Measurements from ENCODE around the gene CALCOCO1.
A peak's percentile ranks its signal among the peaks of the same experiment; 100 is the strongest.

The CALCOCO1 gene, protein sequence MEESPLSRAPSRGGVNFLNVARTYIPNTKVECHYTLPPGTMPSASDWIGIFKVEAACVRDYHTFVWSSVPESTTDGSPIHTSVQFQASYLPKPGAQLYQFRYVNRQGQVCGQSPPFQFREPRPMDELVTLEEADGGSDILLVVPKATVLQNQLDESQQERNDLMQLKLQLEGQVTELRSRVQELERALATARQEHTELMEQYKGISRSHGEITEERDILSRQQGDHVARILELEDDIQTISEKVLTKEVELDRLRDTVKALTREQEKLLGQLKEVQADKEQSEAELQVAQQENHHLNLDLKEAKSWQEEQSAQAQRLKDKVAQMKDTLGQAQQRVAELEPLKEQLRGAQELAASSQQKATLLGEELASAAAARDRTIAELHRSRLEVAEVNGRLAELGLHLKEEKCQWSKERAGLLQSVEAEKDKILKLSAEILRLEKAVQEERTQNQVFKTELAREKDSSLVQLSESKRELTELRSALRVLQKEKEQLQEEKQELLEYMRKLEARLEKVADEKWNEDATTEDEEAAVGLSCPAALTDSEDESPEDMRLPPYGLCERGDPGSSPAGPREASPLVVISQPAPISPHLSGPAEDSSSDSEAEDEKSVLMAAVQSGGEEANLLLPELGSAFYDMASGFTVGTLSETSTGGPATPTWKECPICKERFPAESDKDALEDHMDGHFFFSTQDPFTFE

DNA sequence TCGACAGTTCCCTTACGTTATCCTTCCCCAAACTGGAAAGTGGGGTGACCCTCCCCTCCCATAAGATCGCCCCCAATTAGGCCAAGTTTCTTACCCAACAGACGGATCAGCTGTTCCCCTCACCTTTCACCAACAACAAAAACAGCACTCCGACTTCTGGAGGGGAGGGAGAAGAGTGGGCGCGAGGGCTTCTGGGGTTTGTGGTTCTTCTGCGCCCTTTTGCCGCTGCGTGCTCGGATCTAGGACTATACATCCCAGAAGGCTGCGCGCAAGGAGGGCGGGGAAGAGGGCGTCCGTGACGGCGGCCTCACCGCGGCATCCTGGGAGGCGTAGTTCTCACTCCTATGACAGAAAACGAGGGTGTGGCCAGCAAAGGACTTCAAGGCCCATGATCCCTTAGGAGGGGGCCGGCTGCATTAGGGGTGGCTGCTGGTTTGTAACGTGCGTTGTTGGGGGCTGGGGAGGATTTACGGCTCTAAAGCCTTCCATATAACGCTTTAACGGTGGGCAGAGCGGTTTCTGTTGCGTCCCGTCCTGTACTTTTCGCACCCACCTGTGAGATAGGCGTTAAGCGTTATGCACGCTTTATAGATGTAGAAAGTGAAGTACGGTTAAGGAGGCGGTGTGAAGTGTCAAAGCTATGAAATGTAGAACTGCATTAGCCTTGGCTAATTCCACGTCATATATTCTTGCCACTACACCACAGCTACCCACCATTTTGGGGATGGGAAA is at the start of gene CALCOCO1:
Gene CALCOCO1 (minus strand): TSS at position 143 of the 732 bp plus-strand sequence. CDS start 2,210 bp downstream, outside the sequence.
- TF ChIP-seq, protein P1, sequence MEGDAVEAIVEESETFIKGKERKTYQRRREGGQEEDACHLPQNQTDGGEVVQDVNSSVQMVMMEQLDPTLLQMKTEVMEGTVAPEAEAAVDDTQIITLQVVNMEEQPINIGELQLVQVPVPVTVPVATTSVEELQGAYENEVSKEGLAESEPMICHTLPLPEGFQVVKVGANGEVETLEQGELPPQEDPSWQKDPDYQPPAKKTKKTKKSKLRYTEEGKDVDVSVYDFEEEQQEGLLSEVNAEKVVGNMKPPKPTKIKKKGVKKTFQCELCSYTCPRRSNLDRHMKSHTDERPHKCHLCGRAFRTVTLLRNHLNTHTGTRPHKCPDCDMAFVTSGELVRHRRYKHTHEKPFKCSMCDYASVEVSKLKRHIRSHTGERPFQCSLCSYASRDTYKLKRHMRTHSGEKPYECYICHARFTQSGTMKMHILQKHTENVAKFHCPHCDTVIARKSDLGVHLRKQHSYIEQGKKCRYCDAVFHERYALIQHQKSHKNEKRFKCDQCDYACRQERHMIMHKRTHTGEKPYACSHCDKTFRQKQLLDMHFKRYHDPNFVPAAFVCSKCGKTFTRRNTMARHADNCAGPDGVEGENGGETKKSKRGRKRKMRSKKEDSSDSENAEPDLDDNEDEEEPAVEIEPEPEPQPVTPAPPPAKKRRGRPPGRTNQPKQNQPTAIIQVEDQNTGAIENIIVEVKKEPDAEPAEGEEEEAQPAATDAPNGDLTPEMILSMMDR (IDR thresholded peaks at IDR 0.05; ENCODE audit: borderline replicate concordance, insufficient read depth, low read depth, low read length): no peak
- peak within 1 kb of the TSS; percentile 66 for H3K4me3 ChIP-seq (ENCODE audit: low read depth, low read length)

DNA sequence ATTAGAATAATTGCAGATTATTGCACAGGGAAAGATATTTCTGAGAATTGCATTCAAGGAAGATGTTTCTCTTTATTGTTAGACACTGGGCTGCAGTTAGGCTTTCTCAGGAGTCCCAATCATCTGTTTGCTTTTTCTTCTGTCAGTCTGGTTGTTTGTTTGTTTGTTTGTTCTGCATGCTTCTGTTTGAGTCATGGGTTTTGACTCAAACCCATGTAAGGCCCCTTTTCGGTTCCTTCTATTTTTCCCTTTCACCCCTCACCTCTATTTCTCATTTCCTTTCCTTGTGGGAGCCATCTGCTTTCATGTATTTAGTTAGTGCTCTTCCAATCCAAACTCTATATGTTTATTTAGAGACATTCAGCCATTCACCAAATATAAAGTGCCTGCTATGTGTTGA is 49.6 kb upstream of the CALCOCO1 start:
- no peak overlapping the region for H3K4me3 ChIP-seq (ENCODE audit: low read depth, low read length)
- TF ChIP-seq, protein P1 (IDR thresholded peaks at IDR 0.05; ENCODE audit: borderline replicate concordance, insufficient read depth, low read depth, low read length): no peak

DNA sequence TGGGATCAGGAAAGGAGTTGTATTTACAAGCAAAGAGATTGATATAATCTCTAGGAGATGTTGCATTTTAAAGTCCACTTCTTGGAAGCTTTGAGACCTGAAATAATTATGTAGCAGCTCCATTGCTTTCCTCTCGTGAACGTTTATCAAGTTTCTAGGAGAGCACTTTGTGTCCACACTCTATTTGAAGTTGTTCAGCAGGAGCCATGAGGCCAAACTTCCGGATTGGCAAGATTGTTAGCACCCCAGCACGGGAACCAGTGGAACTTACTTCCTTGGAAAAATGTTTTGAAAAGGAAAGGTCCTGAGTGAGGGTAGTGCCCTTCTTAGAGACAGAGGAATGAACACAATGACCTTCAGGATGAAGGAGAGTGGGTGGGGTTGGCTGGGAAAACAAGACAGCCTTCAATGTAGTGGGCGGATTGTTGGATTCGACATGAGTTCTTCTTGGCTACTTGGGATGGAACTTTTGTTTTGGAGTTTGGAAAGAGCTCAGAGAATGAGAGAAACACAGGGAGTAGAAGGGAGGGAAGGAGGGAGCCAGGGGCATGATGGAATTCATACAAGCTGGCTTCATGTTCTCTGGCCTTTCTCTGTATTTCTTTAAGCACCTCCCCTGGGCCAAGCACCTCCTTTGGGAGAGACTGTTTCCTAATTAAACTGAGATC is 48.4 kb upstream of the CALCOCO1 start:
- TF ChIP-seq, protein P1 (IDR thresholded peaks at IDR 0.05; ENCODE audit: borderline replicate concordance, insufficient read depth, low read depth, low read length): no peak

DNA sequence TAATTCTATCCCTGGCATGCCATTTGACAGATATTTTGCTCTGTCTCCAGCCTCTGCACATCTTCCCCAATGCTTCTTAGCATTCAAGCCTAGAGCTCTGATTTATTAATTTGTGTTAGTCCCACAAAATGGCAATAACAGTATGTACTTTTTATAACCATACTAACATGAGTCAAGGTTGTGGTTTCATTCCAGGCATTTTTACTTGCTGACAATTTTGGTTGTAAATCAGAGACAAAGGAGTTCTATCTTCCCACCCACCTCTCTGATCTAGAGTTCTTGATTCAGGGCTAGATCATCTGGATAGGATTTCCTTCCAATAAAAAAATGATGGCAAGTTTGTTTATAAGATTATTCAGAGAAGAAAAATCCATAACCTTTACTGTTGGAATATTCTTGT is 43.0 kb upstream of the CALCOCO1 start:
- TF ChIP-seq, protein P1 (IDR thresholded peaks at IDR 0.05; ENCODE audit: borderline replicate concordance, insufficient read depth, low read depth, low read length): no peak
- H3K4me3 ChIP-seq (ENCODE audit: low read depth, low read length): no peak overlapping the region

More for the DNA sequence above, 48.4 kb upstream of the CALCOCO1 start:
- H3K4me3 ChIP-seq (ENCODE audit: low read depth, low read length): no peak overlapping the region

DNA sequence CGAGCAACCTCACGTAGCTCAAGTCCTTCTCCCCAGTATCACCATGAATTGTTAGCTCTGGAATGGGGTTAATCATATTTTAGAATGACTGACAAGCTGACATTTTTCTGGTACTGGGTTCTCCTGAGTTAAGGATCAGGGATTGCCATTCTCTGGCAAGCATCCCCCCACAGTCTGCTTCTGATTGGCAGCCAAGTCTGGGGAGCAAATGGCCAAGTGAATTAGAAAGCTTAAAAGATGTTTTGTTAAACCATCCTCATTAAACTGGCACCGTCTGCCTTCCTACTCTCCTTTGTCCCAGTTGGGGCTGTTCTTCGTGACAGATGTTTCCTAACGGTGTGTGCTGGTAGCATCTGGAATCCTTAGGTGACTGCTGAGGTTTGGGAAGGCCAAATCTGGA is 41.7 kb upstream of the CALCOCO1 start:
- TF ChIP-seq, protein P1 (IDR thresholded peaks at IDR 0.05; ENCODE audit: borderline replicate concordance, insufficient read depth, low read depth, low read length): no peak
- H3K4me3 ChIP-seq (ENCODE audit: low read depth, low read length): no peak overlapping the region

DNA sequence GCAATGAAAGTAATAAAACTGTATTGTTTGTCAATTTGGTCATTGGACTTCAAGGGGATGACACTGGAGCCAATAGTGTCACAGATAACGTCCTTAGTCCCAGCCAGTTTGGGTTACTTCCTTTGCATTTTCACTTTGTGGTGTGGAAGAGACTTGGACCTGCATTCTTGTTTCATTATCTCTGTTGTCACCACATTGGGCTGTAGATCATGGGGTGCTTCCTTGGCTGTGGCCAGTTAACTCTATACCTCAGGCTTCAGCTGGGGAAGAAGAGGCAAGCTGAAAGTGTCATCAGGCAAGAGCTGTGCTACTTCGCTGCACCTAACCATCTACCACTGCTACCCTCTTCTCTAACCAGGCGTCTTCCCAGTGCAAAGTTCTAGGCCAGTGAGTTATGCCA is 39.6 kb upstream of the CALCOCO1 start:
- H3K4me3 ChIP-seq (ENCODE audit: low read depth, low read length): no peak overlapping the region
- TF ChIP-seq, protein P1 (IDR thresholded peaks at IDR 0.05; ENCODE audit: borderline replicate concordance, insufficient read depth, low read depth, low read length): no peak

Data from GM12875 (cell line).